ENCODE measurements around the gene RAB9A. TPM values are rescaled to one million over a fixed set of nuclear protein-coding genes. Genes with fewer than 3 reads are reported as not detected.
"Not testable (repeated sequence)": the region's sequence is repeated elsewhere in the genome, so short reads cannot be mapped to it uniquely, and the experiment has no call there.

The RAB9A gene
- total RNA-seq, 1 donor from 2014 or later, result 11.2 TPM

DNA sequence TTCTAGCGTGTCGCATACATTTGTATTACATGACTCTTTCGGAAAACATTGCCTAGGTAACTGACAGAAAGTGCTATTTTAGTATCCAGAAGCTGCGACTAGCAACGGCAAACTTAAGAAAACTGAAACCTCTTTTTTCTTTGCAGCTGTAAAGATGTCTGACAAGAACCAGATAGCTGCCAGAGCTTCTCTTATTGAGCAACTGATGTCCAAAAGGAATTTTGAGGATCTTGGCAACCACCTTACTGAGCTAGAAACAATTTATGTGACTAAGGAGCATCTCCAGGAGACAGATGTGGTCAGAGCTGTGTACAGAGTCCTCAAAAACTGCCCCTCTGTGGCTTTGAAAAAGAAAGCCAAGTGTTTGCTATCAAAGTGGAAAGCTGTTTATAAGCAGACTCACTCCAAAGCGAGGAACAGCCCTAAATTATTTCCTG lies 26.6 kb upstream of the RAB9A start:
- no peak overlapping the region for H3K27ac Mint-ChIP-seq (ENCODE audit: unreplicated experiment)
- peaks cover 1% of the 10 kb centered on the region for H3K27me3 Mint-ChIP-seq (ENCODE audit: unreplicated experiment)
- no peak overlapping the region for H3K4me3 Mint-ChIP-seq (ENCODE audit: unreplicated experiment)
- no peaks in the 10 kb centered on the region for H3K36me3 Mint-ChIP-seq (ENCODE audit: low read depth, unreplicated experiment)
- no peaks in the 10 kb centered on the region for H3K4me1 Mint-ChIP-seq (ENCODE audit: unreplicated experiment)
- TF ChIP-seq, protein P1, sequence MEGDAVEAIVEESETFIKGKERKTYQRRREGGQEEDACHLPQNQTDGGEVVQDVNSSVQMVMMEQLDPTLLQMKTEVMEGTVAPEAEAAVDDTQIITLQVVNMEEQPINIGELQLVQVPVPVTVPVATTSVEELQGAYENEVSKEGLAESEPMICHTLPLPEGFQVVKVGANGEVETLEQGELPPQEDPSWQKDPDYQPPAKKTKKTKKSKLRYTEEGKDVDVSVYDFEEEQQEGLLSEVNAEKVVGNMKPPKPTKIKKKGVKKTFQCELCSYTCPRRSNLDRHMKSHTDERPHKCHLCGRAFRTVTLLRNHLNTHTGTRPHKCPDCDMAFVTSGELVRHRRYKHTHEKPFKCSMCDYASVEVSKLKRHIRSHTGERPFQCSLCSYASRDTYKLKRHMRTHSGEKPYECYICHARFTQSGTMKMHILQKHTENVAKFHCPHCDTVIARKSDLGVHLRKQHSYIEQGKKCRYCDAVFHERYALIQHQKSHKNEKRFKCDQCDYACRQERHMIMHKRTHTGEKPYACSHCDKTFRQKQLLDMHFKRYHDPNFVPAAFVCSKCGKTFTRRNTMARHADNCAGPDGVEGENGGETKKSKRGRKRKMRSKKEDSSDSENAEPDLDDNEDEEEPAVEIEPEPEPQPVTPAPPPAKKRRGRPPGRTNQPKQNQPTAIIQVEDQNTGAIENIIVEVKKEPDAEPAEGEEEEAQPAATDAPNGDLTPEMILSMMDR (IDR thresholded peaks at IDR 0.05; ENCODE audit: unreplicated experiment), result no peak
- no peaks in the 10 kb centered on the region for H3K9me3 Mint-ChIP-seq (ENCODE audit: unreplicated experiment)
- DNase-seq (ENCODE audit: low spot score), result no peak

DNA sequence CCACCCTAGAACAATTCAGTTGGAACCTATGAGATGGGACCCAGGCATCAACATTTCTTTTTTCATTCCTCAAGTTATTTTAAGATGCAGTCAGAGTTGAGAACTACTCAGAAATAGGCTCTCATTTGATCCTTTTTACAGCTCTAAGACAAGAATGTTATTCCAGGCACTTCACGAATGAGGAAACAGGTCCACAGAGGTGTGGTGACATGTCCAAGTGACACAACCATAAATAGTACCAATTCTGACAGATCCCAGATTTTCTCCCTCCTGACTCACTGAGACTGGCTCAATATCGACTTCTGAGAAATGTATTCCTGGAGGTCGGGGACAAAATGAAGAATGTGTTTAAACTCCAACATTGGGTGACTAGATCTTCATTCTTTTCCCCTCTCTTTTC lies 24.9 kb upstream of the RAB9A start:
- Mint-ChIP-seq H3K9me3 (ENCODE audit: unreplicated experiment) (no peaks in the 10 kb centered on the region), H3K4me1 (ENCODE audit: unreplicated experiment) (no peaks in the 10 kb centered on the region), H3K4me3 (ENCODE audit: unreplicated experiment) (no peak overlapping the region), H3K27me3 (ENCODE audit: unreplicated experiment) (peaks cover 1% of the 10 kb centered on the region), H3K36me3 (ENCODE audit: low read depth, unreplicated experiment) (no peaks in the 10 kb centered on the region), H3K27ac (ENCODE audit: unreplicated experiment) (no peak overlapping the region)
- TF ChIP-seq, protein P1 (IDR thresholded peaks at IDR 0.05; ENCODE audit: unreplicated experiment), result no peak
- DNase-seq (ENCODE audit: low spot score), result no peak

DNA sequence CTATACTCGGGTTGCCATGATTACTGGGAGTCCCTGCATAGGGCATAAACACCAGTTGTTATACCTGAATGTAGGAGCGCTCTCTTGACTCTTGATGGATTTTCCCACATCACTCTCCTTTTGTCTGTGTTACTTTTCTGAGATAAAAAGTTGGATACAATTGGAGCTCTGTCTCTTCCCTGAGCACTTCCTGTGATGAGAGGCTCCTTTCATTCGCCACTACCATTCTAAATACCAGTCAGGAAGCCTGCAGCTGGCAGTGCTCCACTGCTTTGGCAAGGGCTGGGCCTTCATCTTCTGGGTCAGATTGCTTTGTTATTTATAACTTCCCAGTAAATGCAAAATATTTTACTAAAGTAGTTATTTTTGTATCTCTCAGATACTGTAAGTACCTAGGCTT lies 22.1 kb upstream of the RAB9A start:
- no peaks in the 10 kb centered on the region for H3K4me1 Mint-ChIP-seq (ENCODE audit: unreplicated experiment)
- no peaks in the 10 kb centered on the region for H3K36me3 Mint-ChIP-seq (ENCODE audit: low read depth, unreplicated experiment)
- peaks cover 1% of the 10 kb centered on the region for H3K27me3 Mint-ChIP-seq (ENCODE audit: unreplicated experiment)
- no peak overlapping the region for H3K27ac Mint-ChIP-seq (ENCODE audit: unreplicated experiment)
- H3K4me3 Mint-ChIP-seq (ENCODE audit: unreplicated experiment), result no peak overlapping the region
- no peaks in the 10 kb centered on the region for H3K9me3 Mint-ChIP-seq (ENCODE audit: unreplicated experiment)
- TF ChIP-seq, protein P1 (IDR thresholded peaks at IDR 0.05; ENCODE audit: unreplicated experiment), result no peak
- no peak for DNase-seq (ENCODE audit: low spot score)

DNA sequence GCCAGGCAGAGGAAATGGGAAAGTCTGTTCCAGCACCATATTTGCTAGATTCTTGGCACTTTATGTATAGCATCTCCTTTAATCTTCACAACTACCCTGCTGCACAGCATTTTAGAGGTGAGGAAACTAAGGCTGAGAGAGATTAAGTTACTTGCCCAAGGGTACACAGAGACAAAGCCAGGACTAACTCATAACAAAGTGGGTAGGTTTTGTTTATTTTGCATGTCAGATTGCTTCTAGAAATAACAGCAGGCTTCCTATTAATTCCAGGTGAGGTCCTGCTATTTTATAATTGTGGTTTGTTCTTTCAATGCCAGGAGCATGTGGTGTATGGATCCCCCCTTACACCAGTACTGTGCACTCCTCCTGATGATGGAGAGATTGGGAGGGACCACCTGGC lies 21.0 kb upstream of the RAB9A start:
- DNase-seq (ENCODE audit: low spot score), result no peak
- Mint-ChIP-seq H3K36me3 (ENCODE audit: low read depth, unreplicated experiment) (no peaks in the 10 kb centered on the region), H3K9me3 (ENCODE audit: unreplicated experiment) (no peaks in the 10 kb centered on the region), H3K4me1 (ENCODE audit: unreplicated experiment) (no peaks in the 10 kb centered on the region), H3K4me3 (ENCODE audit: unreplicated experiment) (no peak overlapping the region), H3K27ac (ENCODE audit: unreplicated experiment) (no peak overlapping the region), H3K27me3 (ENCODE audit: unreplicated experiment) (peaks cover 1% of the 10 kb centered on the region)
- TF ChIP-seq, protein P1 (IDR thresholded peaks at IDR 0.05; ENCODE audit: unreplicated experiment), result no peak

DNA sequence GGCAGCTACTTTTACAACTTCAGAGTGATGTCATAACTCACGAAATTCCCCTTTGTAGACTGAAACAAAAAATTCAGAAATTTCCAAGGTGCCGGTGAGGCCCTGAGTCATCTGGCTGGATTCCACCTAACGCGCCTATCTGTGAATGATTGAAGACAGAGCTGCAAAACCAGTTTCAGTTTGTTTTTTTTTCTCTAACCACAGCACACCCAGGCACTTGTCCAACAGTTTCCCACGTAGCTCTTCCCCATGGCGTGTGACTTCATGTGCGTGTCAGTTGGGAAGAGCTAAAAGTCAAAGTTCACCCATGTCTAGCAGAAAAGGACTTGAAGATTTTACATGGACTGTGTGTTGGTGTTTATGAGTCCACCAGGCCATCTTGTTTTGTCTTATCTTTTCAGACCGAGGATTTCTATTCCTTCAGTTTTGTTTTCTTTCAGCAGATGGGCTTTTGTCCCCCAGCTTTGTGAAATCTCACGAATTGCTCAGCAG lies 19.6 kb upstream of the RAB9A start:
- TF ChIP-seq, protein P1 (IDR thresholded peaks at IDR 0.05; ENCODE audit: unreplicated experiment), result no peak
- H3K27me3 Mint-ChIP-seq (ENCODE audit: unreplicated experiment), result peaks cover 1% of the 10 kb centered on the region
- no peak overlapping the region for H3K27ac Mint-ChIP-seq (ENCODE audit: unreplicated experiment)
- no peaks in the 10 kb centered on the region for H3K36me3 Mint-ChIP-seq (ENCODE audit: low read depth, unreplicated experiment)
- H3K9me3 Mint-ChIP-seq (ENCODE audit: unreplicated experiment), result no peaks in the 10 kb centered on the region
- no peaks in the 10 kb centered on the region for H3K4me1 Mint-ChIP-seq (ENCODE audit: unreplicated experiment)
- no peak for DNase-seq (ENCODE audit: low spot score)
- no peak overlapping the region for H3K4me3 Mint-ChIP-seq (ENCODE audit: unreplicated experiment)

DNA sequence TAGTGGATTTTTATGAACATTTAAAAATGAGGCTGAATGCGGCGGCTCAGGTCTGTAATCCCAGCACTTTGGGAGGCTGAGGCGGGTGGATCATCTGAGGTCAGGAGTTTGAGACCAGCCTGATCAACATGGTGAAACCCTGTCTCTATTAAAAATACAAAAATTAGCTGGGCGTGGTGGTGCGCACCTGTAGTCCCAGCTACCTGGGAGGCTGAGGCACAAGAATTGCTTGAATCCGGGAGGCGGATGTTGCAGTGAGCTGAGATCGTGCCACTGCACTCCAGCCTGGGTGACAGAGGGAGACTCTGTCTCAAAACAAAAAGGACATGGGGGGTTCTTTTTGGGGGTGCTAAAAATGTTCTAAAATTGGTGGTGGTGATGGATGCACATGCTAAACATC lies 19.2 kb upstream of the RAB9A start:
- not testable (repeated sequence) for DNase-seq (ENCODE audit: low spot score); H3K27me3 Mint-ChIP-seq (ENCODE audit: unreplicated experiment); H3K4me1 Mint-ChIP-seq (ENCODE audit: unreplicated experiment); H3K36me3 Mint-ChIP-seq (ENCODE audit: low read depth, unreplicated experiment); H3K9me3 Mint-ChIP-seq (ENCODE audit: unreplicated experiment); H3K27ac Mint-ChIP-seq (ENCODE audit: unreplicated experiment); H3K4me3 Mint-ChIP-seq (ENCODE audit: unreplicated experiment)

Measured in endothelial cell (in vitro differentiated cells).